GM12891 (cell line): ENCODE data around the gene LHX8.

Experiments used
- POLR2A ChIP-seq: IDR thresholded peaks from 2 replicates; pipeline ENCODE4 v1.6.1; 2011; ENCODE audit warnings: low read depth, low read length, control low read depth
- POLR2AphosphoS5 ChIP-seq: IDR thresholded peaks from 2 replicates; pipeline ENCODE4 v1.6.1; 2011; ENCODE audit warnings: low read depth, low read length, control low read depth
- POU2F2 ChIP-seq: IDR thresholded peaks from 2 replicates; pipeline ENCODE4 v1.6.1; 2011; ENCODE audit warnings: low read depth, mild to moderate bottlenecking, control low read depth, low read length, moderate library complexity
- SPI1 ChIP-seq: IDR thresholded peaks from 2 replicates; pipeline ENCODE4 v1.6.1; 2011; ENCODE audit warnings: low read depth, low read length, control low read depth
- TAF1 ChIP-seq: IDR thresholded peaks from 2 replicates; pipeline ENCODE4 v1.6.1; 2011; ENCODE audit warnings: low read depth, low read length, control low read depth

DNA sequence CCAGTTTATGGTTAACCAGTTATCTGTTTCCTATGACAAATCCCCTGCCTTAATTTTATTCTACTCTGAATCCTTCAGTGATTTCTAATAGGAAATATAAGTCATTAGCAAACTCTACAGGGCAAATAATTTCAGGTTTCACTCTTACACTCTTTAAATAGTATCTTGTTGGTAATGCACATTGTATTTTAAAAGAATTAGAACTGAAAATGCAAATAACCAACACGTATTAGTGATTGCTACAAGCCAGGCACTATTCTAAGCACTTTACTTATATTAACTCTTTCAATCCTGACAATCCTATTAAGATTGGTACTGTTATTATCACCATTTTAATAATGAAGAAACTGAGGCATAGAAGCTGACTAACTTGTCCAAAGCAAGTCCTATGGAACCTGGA lies 48.3 kb upstream of the LHX8 start:
- TF ChIP-seq POLR2A (no peak), TAF1 (no peak), POLR2AphosphoS5 (no peak), SPI1 (no peak), POU2F2 (no peak)
